Measurements from ENCODE around the gene CEBPE. TPM values are rescaled to one million over a fixed set of nuclear protein-coding genes. Genes with fewer than 3 reads are reported as not detected.

The CEBPE gene
- total and polyA plus RNA-seq, 4 donors, result 0.08 to 4.4 (median 0.16) TPM; not detected in 1

GRCh38 chr14:23168246-23168645, 49.2 kb upstream of the CEBPE start:
- H3K27ac ChIP-seq (ENCODE audit: low read depth in 1 of 2, low read length in 2 of 2), result no peak overlapping the region
- no peak for DNase-seq (ENCODE audit: low spot score)
- H3K36me3 ChIP-seq (ENCODE audit: control insufficient read depth in 4 of 4, insufficient read depth in 3 of 4, low read depth in 1 of 4, low read length in 3 of 4), result no peaks in the 10 kb centered on the region
- H3K9ac ChIP-seq (ENCODE audit: low read depth in 1 of 2, low read length in 2 of 2), result no peak overlapping the region
- H3K4me3 ChIP-seq (ENCODE audit: low read depth in 1 of 3, low read length in 3 of 3), result no peak overlapping the region
- TF ChIP-seq GABPA (IDR thresholded peaks at IDR 0.05 in 1 of 2, conservative IDR thresholded peaks at IDR 0.05 in 1 of 2) (no peak), FOXA2 (IDR thresholded peaks at IDR 0.05) (no peak), EGR1 (IDR thresholded peaks at IDR 0.05; ENCODE audit: low read depth in 2 of 2) (no peak)
- H3K4me1 ChIP-seq (ENCODE audit: control insufficient read depth in 4 of 4, insufficient read depth in 4 of 4, low read length in 3 of 4), result no peaks in the 10 kb centered on the region
- no peaks in the 10 kb centered on the region for H3K9me3 ChIP-seq (ENCODE audit: control insufficient read depth in 4 of 4, low read length in 3 of 4)
- WGBS, result 55% methylated on average over 2 of the region's 2 CpGs
- H3K27me3 ChIP-seq (ENCODE audit: control insufficient read depth in 4 of 4, insufficient read depth in 4 of 4, low read length in 3 of 4), result peaks cover 0 to 5% (median 0%) of the 10 kb centered on the region in 4 donors

DNA sequence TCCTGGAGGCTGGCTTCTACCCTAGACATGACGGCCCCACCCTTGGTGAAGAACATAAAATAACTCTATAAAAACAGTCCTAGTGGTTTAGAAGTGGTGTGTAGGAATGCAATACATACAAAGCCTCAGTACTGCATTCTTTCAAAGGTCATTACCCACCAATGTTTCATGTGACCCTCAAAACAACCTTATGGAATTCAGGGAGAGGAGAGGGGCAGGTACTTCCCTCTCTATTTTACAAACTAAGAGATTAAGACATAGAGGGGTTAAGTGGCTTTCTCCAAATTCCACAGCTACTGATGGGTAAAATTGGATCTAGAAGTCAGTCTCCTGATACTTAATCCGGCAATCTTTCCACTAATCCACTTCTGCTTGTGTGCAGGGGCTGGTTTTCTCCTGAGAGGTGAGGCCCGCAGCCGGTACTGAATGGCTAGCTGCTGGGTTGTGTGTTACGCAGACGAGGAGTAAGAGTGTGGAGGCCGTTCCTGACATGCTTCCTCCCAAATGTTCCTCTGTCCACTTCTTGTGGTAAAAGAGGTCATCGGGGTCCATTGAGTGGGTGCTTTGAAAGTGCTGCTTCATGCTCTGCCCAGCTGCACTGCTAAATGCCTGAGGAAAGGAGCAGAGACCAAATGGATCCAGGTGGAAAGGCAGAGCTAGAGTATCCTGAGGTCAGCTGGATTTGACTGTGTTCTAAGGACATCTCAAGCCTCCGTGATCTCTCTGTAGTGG, 48.2 kb upstream of the CEBPE start:
- Histone ChIP-seq H3K4me1 (ENCODE audit: control insufficient read depth in 4 of 4, insufficient read depth in 4 of 4, low read length in 3 of 4) (no peaks in the 10 kb centered on the region), H3K9me3 (ENCODE audit: control insufficient read depth in 4 of 4, low read length in 3 of 4) (no peaks in the 10 kb centered on the region), H3K4me3 (ENCODE audit: low read depth in 1 of 3, low read length in 3 of 3) (no peak overlapping the region), H3K9ac (ENCODE audit: low read depth in 1 of 2, low read length in 2 of 2) (no peak overlapping the region), H3K27ac (ENCODE audit: low read depth in 1 of 2, low read length in 2 of 2) (no peak overlapping the region), H3K36me3 (ENCODE audit: control insufficient read depth in 4 of 4, insufficient read depth in 3 of 4, low read depth in 1 of 4, low read length in 3 of 4) (no peaks in the 10 kb centered on the region), H3K27me3 (ENCODE audit: control insufficient read depth in 4 of 4, insufficient read depth in 4 of 4, low read length in 3 of 4) (peaks cover 0 to 5% (median 0%) of the 10 kb centered on the region in 4 donors)
- TF ChIP-seq HNF4A (conservative IDR thresholded peaks at IDR 0.05) (no peak), HNF4G (IDR thresholded peaks at IDR 0.05) (no peak), RXRA (IDR thresholded peaks at IDR 0.05) (no peak), MAX (IDR thresholded peaks at IDR 0.05) (no peak), JUND (IDR thresholded peaks at IDR 0.05) (no peak), TAF1 (conservative IDR thresholded peaks at IDR 0.05) (no peak)
- TF ChIP-seq, protein P1, sequence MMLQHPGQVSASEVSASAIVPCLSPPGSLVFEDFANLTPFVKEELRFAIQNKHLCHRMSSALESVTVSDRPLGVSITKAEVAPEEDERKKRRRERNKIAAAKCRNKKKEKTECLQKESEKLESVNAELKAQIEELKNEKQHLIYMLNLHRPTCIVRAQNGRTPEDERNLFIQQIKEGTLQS (IDR thresholded peaks at IDR 0.05), result no peak
- no peak for DNase-seq (ENCODE audit: low spot score)
- 83% methylated on average over 9 of the region's 9 CpGs for WGBS

DNA sequence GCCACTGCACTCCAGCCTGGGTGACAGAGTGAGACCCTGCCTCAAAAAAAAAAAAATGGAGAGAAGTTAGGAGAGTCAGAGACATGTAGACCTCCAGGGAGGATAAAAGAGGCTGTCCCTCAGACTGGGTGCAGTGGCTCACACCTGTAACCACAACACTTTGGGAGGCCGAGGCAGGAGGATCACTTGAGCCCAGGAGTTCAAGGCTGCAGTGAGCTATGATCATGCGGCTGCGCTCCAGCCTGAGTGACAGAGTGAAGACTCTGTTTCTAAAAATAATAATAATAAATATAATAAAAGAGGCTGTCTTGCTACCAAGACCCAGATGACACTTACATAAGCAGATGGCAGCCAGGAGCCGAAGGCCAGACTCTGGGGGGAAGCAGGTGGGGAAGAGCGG, 45.9 kb upstream of the CEBPE start:
- Histone ChIP-seq H3K36me3 (ENCODE audit: control insufficient read depth in 4 of 4, insufficient read depth in 3 of 4, low read depth in 1 of 4, low read length in 3 of 4) (no peaks in the 10 kb centered on the region), H3K4me3 (ENCODE audit: low read depth in 1 of 3, low read length in 3 of 3) (no peak overlapping the region), H3K27me3 (ENCODE audit: control insufficient read depth in 4 of 4, insufficient read depth in 4 of 4, low read length in 3 of 4) (peaks cover 0 to 5% (median 0%) of the 10 kb centered on the region in 4 donors), H3K4me1 (ENCODE audit: control insufficient read depth in 4 of 4, insufficient read depth in 4 of 4, low read length in 3 of 4) (peaks cover 0 to 4% (median 0%) of the 10 kb centered on the region in 4 donors), H3K9me3 (ENCODE audit: control insufficient read depth in 4 of 4, low read length in 3 of 4) (no peaks in the 10 kb centered on the region), H3K9ac (ENCODE audit: low read depth in 1 of 2, low read length in 2 of 2) (no peak overlapping the region), H3K27ac (ENCODE audit: low read depth in 1 of 2, low read length in 2 of 2) (no peak overlapping the region)
- no peak for TF ChIP-seq HNF4A (conservative IDR thresholded peaks at IDR 0.05)
- no peak for TF ChIP-seq ZBTB33 (IDR thresholded peaks at IDR 0.05)
- TF ChIP-seq HNF4G (IDR thresholded peaks at IDR 0.05), result no peak
- no peak for TF ChIP-seq RXRA (IDR thresholded peaks at IDR 0.05)
- TF ChIP-seq SP1 (IDR thresholded peaks at IDR 0.05), result no peak
- TF ChIP-seq YY1 (IDR thresholded peaks at IDR 0.05), result no peak
- TF ChIP-seq, protein P1 (IDR thresholded peaks at IDR 0.05), result no peak
- TF ChIP-seq JUND (IDR thresholded peaks at IDR 0.05), result no peak
- no peak for TF ChIP-seq FOXA2 (IDR thresholded peaks at IDR 0.05)
- TF ChIP-seq RAD21 (IDR thresholded peaks at IDR 0.05), result no peak
- no peak for TF ChIP-seq GABPA (IDR thresholded peaks at IDR 0.05 in 1 of 2, conservative IDR thresholded peaks at IDR 0.05 in 1 of 2)
- no peak for TF ChIP-seq FOXA1 (IDR thresholded peaks at IDR 0.05)
- TF ChIP-seq CTCF (IDR thresholded peaks at IDR 0.05; ENCODE audit: low read depth, low read length, missing input control), result no peak
- no peak for TF ChIP-seq TAF1 (conservative IDR thresholded peaks at IDR 0.05)
- TF ChIP-seq NR2F2 (IDR thresholded peaks at IDR 0.05), result no peak
- TF ChIP-seq REST (IDR thresholded peaks at IDR 0.05), result no peak
- TF ChIP-seq MAX (IDR thresholded peaks at IDR 0.05), result no peak
- no peak for DNase-seq (ENCODE audit: low spot score)
- 95% methylated on average over 5 of the region's 5 CpGs for WGBS
